Trophoblast cell (in vitro differentiated cells and primary cell): ENCODE measurements around the gene PITX2.

Experiments used
- DNase-seq, 2 donors: peaks; one replicate each; pipeline ENCODE4 v3.0.0-alpha.2; 2016
- H2AFZ ChIP-seq: 2 replicates; pipeline ENCODE4 v1.6.1; 2013; ENCODE audit warnings: low read length, moderate library complexity, mild to moderate bottlenecking; ENCODE audit not compliant: insufficient read depth, poor library complexity
- H2AK5ac ChIP-seq: 2 replicates; pipeline ENCODE4 v1.6.1; 2013; ENCODE audit warnings: mild to moderate bottlenecking, low read length
- H2BK120ac ChIP-seq: 2 replicates; pipeline ENCODE4 v1.6.1; 2013; ENCODE audit warnings: low read length, mild to moderate bottlenecking, moderate library complexity; ENCODE audit not compliant: insufficient read depth, poor library complexity
- H2BK12ac ChIP-seq: 2 replicates; pipeline ENCODE4 v1.6.1; 2013; ENCODE audit warnings: mild to moderate bottlenecking, low read length, moderate library complexity
- H2BK5ac ChIP-seq: 2 replicates; pipeline ENCODE4 v1.6.1; 2013; ENCODE audit warnings: low read length, low read depth, moderate library complexity, mild to moderate bottlenecking; ENCODE audit not compliant: poor library complexity
- H3K14ac ChIP-seq: 2 replicates; pipeline ENCODE4 v1.6.1; 2013; ENCODE audit warnings: mild to moderate bottlenecking, low read length
- H3K18ac ChIP-seq: 2 replicates; pipeline ENCODE4 v1.6.1; 2013; ENCODE audit warnings: mild to moderate bottlenecking, low read length
- H3K23ac ChIP-seq: 2 replicates; pipeline ENCODE4 v1.6.1; 2013; ENCODE audit warnings: low read length
- H3K27ac ChIP-seq: 2 replicates; pipeline ENCODE4 v1.5.1; 2013; ENCODE audit warnings: low read depth, mild to moderate bottlenecking, inconsistent platforms, low read length, moderate library complexity
- H3K27me3 ChIP-seq: 2 replicates; pipeline ENCODE4 v1.6.1; 2013; ENCODE audit warnings: inconsistent platforms, mild to moderate bottlenecking, low read length, moderate library complexity; ENCODE audit not compliant: insufficient read depth
- H3K36me3 ChIP-seq, 2 experiments: 1 replicate in 1 of 2; 2 replicates in 1 of 2; pipeline ENCODE4 v1.6.1; 2013; ENCODE audit warnings: low read length in 2 of 2, mild to moderate bottlenecking in 2 of 2, moderate library complexity in 1 of 2; ENCODE audit not compliant: insufficient read depth in 2 of 2, control insufficient read depth in 1 of 2
- H3K4ac ChIP-seq: 2 replicates; pipeline ENCODE4 v1.6.1; 2013; ENCODE audit warnings: low read depth, mild to moderate bottlenecking, low read length, moderate library complexity
- H3K4me1 ChIP-seq, 2 experiments: 1 replicate in 1 of 2; 2 replicates in 1 of 2; pipeline ENCODE4 v1.6.1; 2013; ENCODE audit warnings: low read length in 2 of 2, mild to moderate bottlenecking in 2 of 2, moderate library complexity in 1 of 2; ENCODE audit not compliant: insufficient read depth in 2 of 2, control insufficient read depth in 1 of 2
- H3K4me2 ChIP-seq: 2 replicates; pipeline ENCODE4 v1.6.1; 2013; ENCODE audit warnings: inconsistent platforms, mild to moderate bottlenecking, low read length, moderate library complexity
- H3K4me3 ChIP-seq: 2 replicates; pipeline ENCODE4 v1.5.1; 2013; ENCODE audit warnings: mild to moderate bottlenecking, low read depth, low read length, inconsistent platforms
- H3K79me1 ChIP-seq: one replicate; pipeline ENCODE4 v1.6.1; 2013; ENCODE audit warnings: low read length
- H3K79me2 ChIP-seq: 2 replicates; pipeline ENCODE4 v1.6.1; 2013; ENCODE audit warnings: low read length, mild to moderate bottlenecking; ENCODE audit not compliant: control insufficient read depth, insufficient read depth, poor library complexity
- H3K9ac ChIP-seq: 2 replicates; pipeline ENCODE4 v1.6.1; 2013; ENCODE audit warnings: mild to moderate bottlenecking, low read length
- H3K9me3 ChIP-seq: 2 replicates; pipeline ENCODE4 v1.6.1; 2013; ENCODE audit warnings: low read depth, mild to moderate bottlenecking, control low read depth, inconsistent platforms, low read length; ENCODE audit not compliant: insufficient read depth
- H4K12ac ChIP-seq: 2 replicates; pipeline ENCODE4 v1.6.1; 2013; ENCODE audit warnings: low read depth, mild to moderate bottlenecking, low read length, moderate library complexity
- H4K8ac ChIP-seq: 2 replicates; pipeline ENCODE4 v1.6.1; 2013; ENCODE audit warnings: low read depth, mild to moderate bottlenecking, low read length, moderate library complexity
- H4K91ac ChIP-seq: one replicate; pipeline ENCODE4 v1.6.1; 2013; ENCODE audit warnings: low read depth, mild to moderate bottlenecking, low read length, moderate library complexity
- WGBS: extraction: QIAGEN DNeasy Blood & Tissue Kit; methylation state at CpG from one replicate; pipeline ENCODE4 v1.1.7; 2013; ENCODE audit warnings: missing lambda C conversion rate; ENCODE audit not compliant: insufficient read length, insufficient coverage; ENCODE audit errors: extremely low coverage; 5-methylcytosine and 5-hydroxymethylcytosine counted together

The PITX2 gene

DNA sequence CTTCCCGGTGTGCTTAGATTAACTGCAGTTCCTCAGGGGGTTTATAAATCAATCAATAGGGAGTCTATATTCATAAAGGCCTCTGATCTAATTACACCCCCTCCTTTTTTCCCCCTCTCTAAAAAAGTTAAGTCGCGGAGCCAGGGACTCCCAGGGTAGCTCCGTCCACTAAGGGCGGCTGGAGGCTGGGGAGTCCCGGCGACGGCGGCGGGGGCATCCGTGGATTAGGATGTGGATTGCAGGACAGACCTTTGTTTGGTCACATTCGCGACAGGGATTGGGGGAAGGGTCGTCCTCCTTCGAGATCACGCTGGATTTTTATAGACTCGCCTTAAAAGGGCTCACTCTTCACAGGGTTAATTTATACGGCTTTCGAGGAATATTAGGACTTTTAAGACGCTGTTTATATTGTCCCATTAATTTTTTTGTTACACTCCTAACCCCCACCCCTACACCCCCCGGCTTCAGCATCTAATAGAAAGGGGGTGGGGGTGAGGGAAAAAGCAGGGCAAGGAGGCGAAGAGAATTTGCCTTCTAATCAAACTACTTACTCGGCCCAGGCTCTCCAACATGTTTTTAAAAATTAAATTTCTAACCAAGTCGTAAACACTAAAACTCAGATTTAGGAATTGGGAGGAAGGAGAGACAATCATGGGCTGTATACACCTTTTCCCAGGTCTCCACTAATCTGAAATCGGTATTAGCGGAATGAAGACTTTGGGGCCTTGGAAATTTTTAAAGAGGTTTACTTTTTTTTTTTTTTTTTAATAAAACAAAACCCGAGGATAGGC, 8.5 kb downstream of the PITX2 start:
- no peak for DNase-seq
- WGBS: no CpG with 5 or more reads among the region's 27 CpGs
- H3K4me1 ChIP-seq: peaks cover 16 to 18% of the 10 kb centered on the region in 2 experiments

GRCh38 chr4:110613745-110614144, 9.1 kb downstream of the PITX2 start:
- Histone ChIP-seq H3K4me2 (no peak overlapping the region), H3K9me3 (peaks cover 9% of the 10 kb centered on the region), H3K79me2 (no peaks in the 10 kb centered on the region), H3K27ac (no peak overlapping the region), H2AFZ (no peak overlapping the region), H3K36me3 (no peaks in the 10 kb centered on the region), H3K4ac (no peak overlapping the region), H3K23ac (no peak overlapping the region), H2BK12ac (no peak overlapping the region), H3K27me3 (peaks cover 64% of the 10 kb centered on the region), H4K8ac (no peak overlapping the region), H2BK120ac (no peak overlapping the region), H2AK5ac (no peak overlapping the region), H3K4me1 (peaks cover 15 to 21% of the 10 kb centered on the region in 2 experiments), H4K91ac (no peak overlapping the region), H3K9ac (no peak overlapping the region), H2BK5ac (no peak overlapping the region), H3K18ac (no peak overlapping the region), H3K14ac (no peak overlapping the region), H3K4me3 (no peak overlapping the region), H3K79me1 (no peaks in the 10 kb centered on the region), H4K12ac (no peak overlapping the region)
- no peak for DNase-seq
- WGBS: no CpG with 5 or more reads among the region's 3 CpGs

More for the DNA sequence above, 8.5 kb downstream of the PITX2 start:
- Histone ChIP-seq H4K91ac (no peak overlapping the region), H3K14ac (no peak overlapping the region), H3K27me3 (peaks cover 70% of the 10 kb centered on the region), H2BK120ac (no peak overlapping the region), H3K79me2 (no peaks in the 10 kb centered on the region), H3K4me3 (no peak overlapping the region), H4K8ac (no peak overlapping the region), H2AK5ac (no peak overlapping the region), H3K23ac (no peak overlapping the region), H4K12ac (no peak overlapping the region), H3K27ac (no peak overlapping the region), H3K4ac (no peak overlapping the region), H3K4me2 (no peak overlapping the region), H3K9ac (no peak overlapping the region), H3K36me3 (no peaks in the 10 kb centered on the region), H2BK5ac (no peak overlapping the region), H3K18ac (no peak overlapping the region), H2BK12ac (no peak overlapping the region), H3K9me3 (peaks cover 9% of the 10 kb centered on the region), H2AFZ (no peak overlapping the region), H3K79me1 (no peaks in the 10 kb centered on the region)

DNA sequence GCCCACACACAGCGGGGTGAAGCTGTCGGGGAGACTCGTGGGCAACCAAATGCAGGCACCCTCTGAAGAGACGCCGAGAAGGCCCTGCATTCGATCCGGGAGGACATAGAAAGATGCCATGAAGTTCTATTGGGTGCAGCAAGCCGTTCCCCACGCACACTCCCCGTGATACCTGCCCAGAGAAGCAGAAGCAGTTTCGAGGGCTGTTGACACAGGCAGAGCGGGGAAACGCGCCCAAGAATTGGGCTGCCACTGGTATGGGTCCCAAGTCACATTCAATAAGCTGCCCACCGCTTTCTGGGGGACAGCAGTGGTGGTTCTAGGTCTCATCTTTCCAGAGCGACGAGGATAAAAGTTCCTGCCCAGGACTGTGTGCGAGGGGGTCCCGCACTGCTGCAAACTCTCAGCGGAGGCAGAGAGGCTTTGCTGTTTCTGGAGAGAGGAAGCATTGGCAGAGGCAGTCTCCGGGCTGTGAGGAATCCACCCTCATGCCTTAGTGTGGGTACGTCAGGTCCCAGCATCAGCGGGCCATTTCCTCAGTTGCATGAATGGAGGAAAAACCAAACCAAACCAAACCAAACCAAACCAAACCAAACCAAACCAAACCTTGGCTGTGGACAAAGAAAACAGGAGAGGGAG, 10.1 kb downstream of the PITX2 start:
- Histone ChIP-seq H3K4me1 (peaks cover 6 to 12% of the 10 kb centered on the region in 2 experiments), H2BK5ac (no peak overlapping the region), H3K14ac (no peak overlapping the region), H2BK120ac (no peak overlapping the region), H3K4me2 (no peak overlapping the region), H2AFZ (no peak overlapping the region), H3K18ac (no peak overlapping the region), H3K36me3 (no peaks in the 10 kb centered on the region), H3K4ac (no peak overlapping the region), H2BK12ac (no peak overlapping the region), H3K23ac (no peak overlapping the region), H4K91ac (no peak overlapping the region), H3K9me3 (peaks cover 5% of the 10 kb centered on the region), H4K8ac (no peak overlapping the region), H3K4me3 (no peak overlapping the region), H3K79me1 (no peaks in the 10 kb centered on the region), H3K9ac (no peak overlapping the region), H3K27ac (no peak overlapping the region), H4K12ac (no peak overlapping the region), H3K79me2 (no peaks in the 10 kb centered on the region), H2AK5ac (no peak overlapping the region), H3K27me3 (peaks cover 55% of the 10 kb centered on the region)
- WGBS: no CpG with 5 or more reads among the region's 23 CpGs
- DNase-seq: no peak

- H4K91ac ChIP-seq: no peak overlapping the region
- no peak for DNase-seq
- no peak overlapping the region for H2BK120ac ChIP-seq
- H2BK5ac ChIP-seq: no peak overlapping the region
- no peak overlapping the region for H3K14ac ChIP-seq
- no peak overlapping the region for H4K8ac ChIP-seq
- no peaks in the 10 kb centered on the region for H3K79me1 ChIP-seq
- no peak overlapping the region for H4K12ac ChIP-seq
- H3K4me3 ChIP-seq: no peak overlapping the region
- WGBS: no CpG with 5 or more reads among the region's 30 CpGs
- no peak overlapping the region for H3K4ac ChIP-seq
- H3K4me2 ChIP-seq: no peak overlapping the region
- H2AK5ac ChIP-seq: no peak overlapping the region
- peaks cover 55% of the 10 kb centered on the region for H3K27me3 ChIP-seq
- H2AFZ ChIP-seq: no peak overlapping the region
- no peak overlapping the region for H2BK12ac ChIP-seq
- H3K27ac ChIP-seq: no peak overlapping the region
- no peak overlapping the region for H3K23ac ChIP-seq
- peaks cover 5% of the 10 kb centered on the region for H3K9me3 ChIP-seq
- H3K4me1 ChIP-seq: peaks cover 6 to 12% of the 10 kb centered on the region in 2 experiments
- no peak overlapping the region for H3K9ac ChIP-seq
- H3K36me3 ChIP-seq: no peaks in the 10 kb centered on the region
- H3K18ac ChIP-seq: no peak overlapping the region
- no peaks in the 10 kb centered on the region for H3K79me2 ChIP-seq
Measured at GRCh38 chr4:110611968-110612447, 10.9 kb downstream of the PITX2 start.
